ENCODE measurements around the gene SIN3B.

DNA sequence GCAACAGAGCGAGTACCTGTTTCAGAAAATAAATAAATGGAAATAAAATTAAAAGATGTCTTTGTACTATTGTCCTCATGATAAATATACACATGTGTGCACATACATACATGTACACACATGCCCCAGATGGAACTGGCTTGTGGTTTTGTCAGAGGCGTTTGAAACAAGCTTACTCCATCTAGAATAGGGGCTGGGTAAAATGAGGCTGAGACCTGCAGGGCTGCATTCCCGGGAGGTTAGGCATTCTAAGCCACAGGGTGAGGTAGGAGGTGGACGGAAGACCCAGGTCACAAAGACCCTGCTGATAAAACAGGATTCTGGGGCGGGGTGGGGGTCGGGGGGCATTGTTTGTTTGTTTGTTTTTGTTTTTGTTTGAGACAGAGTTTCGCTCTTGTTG is 8.1 kb upstream of the SIN3B start:
- TF ChIP-seq, protein P1, sequence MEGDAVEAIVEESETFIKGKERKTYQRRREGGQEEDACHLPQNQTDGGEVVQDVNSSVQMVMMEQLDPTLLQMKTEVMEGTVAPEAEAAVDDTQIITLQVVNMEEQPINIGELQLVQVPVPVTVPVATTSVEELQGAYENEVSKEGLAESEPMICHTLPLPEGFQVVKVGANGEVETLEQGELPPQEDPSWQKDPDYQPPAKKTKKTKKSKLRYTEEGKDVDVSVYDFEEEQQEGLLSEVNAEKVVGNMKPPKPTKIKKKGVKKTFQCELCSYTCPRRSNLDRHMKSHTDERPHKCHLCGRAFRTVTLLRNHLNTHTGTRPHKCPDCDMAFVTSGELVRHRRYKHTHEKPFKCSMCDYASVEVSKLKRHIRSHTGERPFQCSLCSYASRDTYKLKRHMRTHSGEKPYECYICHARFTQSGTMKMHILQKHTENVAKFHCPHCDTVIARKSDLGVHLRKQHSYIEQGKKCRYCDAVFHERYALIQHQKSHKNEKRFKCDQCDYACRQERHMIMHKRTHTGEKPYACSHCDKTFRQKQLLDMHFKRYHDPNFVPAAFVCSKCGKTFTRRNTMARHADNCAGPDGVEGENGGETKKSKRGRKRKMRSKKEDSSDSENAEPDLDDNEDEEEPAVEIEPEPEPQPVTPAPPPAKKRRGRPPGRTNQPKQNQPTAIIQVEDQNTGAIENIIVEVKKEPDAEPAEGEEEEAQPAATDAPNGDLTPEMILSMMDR (IDR thresholded peaks at IDR 0.05; ENCODE audit: low read length): no peak
- no peak for TF ChIP-seq EZH2 (IDR thresholded peaks at IDR 0.05; ENCODE audit: borderline replicate concordance, low read length)
